Upper lobe of left lung (tissue), 6 donors: ENCODE measurements around the gene MSI2. TPM values are rescaled to one million over a fixed set of nuclear protein-coding genes. Genes with fewer than 3 reads are reported as not detected.

Source experiments
- ATAC-seq, 2 donors: fragments of 200-7000 bp; cut with Tn5 transposase; one replicate each; pipeline ENCODE4 v1.9.1; 2022; ENCODE audit warnings: mild to moderate bottlenecking in 2 of 2, moderate library complexity in 2 of 2; ENCODE audit not compliant: low FRiP score in 2 of 2
- DNase-seq, 2 donors: peaks; one replicate each; pipeline ENCODE4 v3.0.0-alpha.2; 2019 to 2020
- H3K27ac ChIP-seq, 4 donors: fragments of 200-600 bp; sonication (generic); one replicate each; pipeline ENCODE4 v1.5.1; 2016 to 2019
- H3K27me3 ChIP-seq, 4 donors: fragments of 200-600 bp; sonication (generic); one replicate each; pipeline ENCODE4 v1.5.1; 2017 to 2019
- H3K36me3 ChIP-seq, 4 donors: fragments of 200-600 bp; sonication (generic); one replicate each; pipeline ENCODE4 v1.5.1; 2016 to 2019
- H3K4me1 ChIP-seq, 4 donors: fragments of 200-600 bp; sonication (generic); one replicate each; pipeline ENCODE4 v1.5.1; 2018 to 2019
- H3K4me3 ChIP-seq, 4 donors: fragments of 200-600 bp; sonication (generic); one replicate each; pipeline ENCODE4 v1.5.1; 2017 to 2019; ENCODE audit warnings: mild to moderate bottlenecking in 2 of 4, moderate library complexity in 1 of 4
- H3K9me3 ChIP-seq, 4 donors: fragments of 200-600 bp; sonication (generic); one replicate each; pipeline ENCODE4 v1.5.1; 2018 to 2019
- EP300 ChIP-seq, 4 donors: sonication (generic); formaldehyde crosslinking; IDR thresholded peaks; one replicate each; pipeline ENCODE4 v1.5.1; 2017; ENCODE audit warnings: antibody characterized with exemption in 4 of 4, control low read depth in 2 of 4
- POLR2A ChIP-seq, 4 donors: fragments of 450-650 bp; IDR thresholded peaks; one replicate each; pipeline ENCODE4 v1.5.1; 2016 to 2017; ENCODE audit warnings: antibody characterized with exemption in 4 of 4, mild to moderate bottlenecking in 2 of 4
- POLR2AphosphoS5 ChIP-seq, 2 donors: sonication (generic); formaldehyde crosslinking; IDR thresholded peaks; one replicate each; pipeline ENCODE4 v1.5.1; 2017; ENCODE audit warnings: antibody characterized with exemption in 2 of 2
- WGBS, 2 donors: methylation state at CpG; one replicate each; pipeline ENCODE4 v1.1.5; 2017 to 2018; 5-methylcytosine and 5-hydroxymethylcytosine counted together
- total RNA-seq, 6 donors: library from RNA; depleted of rRNA in 4 of 6; stranded (reverse); fragments of >200 nt in 4 of 6; gene quantifications; one replicate each; pipeline versions ENCODE4 v1.1.0 to v1.2.1, GENCODE V29; 2016 to 2021
- TF ChIP-seq, protein P1 (sequence below), 6 experiments: fragments of 450-650 bp in 4 of 6; fragments of 200-600 bp in 2 of 6; sonication (generic) in 2 of 6; IDR thresholded peaks; one replicate each; pipeline ENCODE4 v1.5.1; 2016 to 2019; ENCODE audit warnings: antibody characterized with exemption in 6 of 6
- donor health status: DM: no; HTN: no; CAD: no; lungs with moderate emphysema.
- donor health status: DM: no; HTN: yes; CAD: no; lungs with severe emphysema.

The MSI2 gene
- total RNA-seq, 6 donors from 2014 or later: 20.1 to 44.0 (median 32.2) TPM

DNA sequence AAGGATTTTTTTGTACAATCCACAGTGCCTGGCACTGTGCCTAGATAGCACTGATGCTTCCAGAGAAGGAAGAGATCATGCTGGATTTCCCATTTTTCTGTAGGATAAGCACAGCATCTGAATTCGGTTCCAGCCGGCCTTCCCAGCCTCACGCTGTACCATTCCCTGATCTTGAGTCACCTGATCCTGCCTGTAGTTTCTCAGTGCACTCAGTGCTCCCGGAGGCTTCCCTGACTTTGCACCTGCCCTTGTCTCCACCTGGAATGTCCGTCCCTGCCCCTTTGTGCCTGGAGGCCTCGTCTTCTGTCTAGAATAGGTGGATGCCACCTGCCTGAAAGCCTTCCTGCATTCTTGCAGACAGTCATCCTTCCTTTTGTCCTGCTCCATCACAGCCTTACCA, 308.9 kb downstream of the MSI2 start:
- Histone ChIP-seq H3K27me3 (no peaks in the 10 kb centered on the region), H3K4me1 (no peaks in the 10 kb centered on the region), H3K27ac (no peak overlapping the region), H3K36me3 (no peaks in the 10 kb centered on the region), H3K9me3 (no peaks in the 10 kb centered on the region), H3K4me3 (no peak overlapping the region)
- 96 to 98% methylated on average over 6 of the region's 6 CpGs for WGBS, 2 donors
- TF ChIP-seq POLR2AphosphoS5 (IDR thresholded peaks at IDR 0.05) (no peak), EP300 (IDR thresholded peaks at IDR 0.05) (no peak), POLR2A (IDR thresholded peaks at IDR 0.05) (no peak)
- TF ChIP-seq, protein P1, sequence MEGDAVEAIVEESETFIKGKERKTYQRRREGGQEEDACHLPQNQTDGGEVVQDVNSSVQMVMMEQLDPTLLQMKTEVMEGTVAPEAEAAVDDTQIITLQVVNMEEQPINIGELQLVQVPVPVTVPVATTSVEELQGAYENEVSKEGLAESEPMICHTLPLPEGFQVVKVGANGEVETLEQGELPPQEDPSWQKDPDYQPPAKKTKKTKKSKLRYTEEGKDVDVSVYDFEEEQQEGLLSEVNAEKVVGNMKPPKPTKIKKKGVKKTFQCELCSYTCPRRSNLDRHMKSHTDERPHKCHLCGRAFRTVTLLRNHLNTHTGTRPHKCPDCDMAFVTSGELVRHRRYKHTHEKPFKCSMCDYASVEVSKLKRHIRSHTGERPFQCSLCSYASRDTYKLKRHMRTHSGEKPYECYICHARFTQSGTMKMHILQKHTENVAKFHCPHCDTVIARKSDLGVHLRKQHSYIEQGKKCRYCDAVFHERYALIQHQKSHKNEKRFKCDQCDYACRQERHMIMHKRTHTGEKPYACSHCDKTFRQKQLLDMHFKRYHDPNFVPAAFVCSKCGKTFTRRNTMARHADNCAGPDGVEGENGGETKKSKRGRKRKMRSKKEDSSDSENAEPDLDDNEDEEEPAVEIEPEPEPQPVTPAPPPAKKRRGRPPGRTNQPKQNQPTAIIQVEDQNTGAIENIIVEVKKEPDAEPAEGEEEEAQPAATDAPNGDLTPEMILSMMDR (IDR thresholded peaks at IDR 0.05): no peak
- no peak for DNase-seq
- no peak for ATAC-seq

DNA sequence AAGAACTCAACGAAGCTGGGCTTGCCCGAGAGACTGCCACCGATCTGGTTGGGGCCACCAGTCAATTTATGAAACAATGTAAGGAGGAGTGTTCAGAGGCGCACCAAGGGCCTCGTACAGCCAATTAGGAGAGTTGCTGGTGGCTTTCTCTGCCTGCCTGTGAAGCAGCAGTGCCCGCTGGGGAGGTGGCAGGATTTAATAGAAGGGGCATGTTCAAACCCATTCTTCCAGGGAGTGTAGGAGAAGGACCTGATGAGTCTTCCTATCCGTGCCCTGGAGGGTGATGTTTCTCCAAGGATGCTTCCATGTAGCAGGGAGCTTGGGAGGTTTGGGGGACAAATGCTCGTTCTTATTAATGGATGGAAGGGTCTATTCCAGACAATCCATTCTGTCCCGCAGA, 310.4 kb downstream of the MSI2 start:
- H3K4me1 ChIP-seq: no peaks in the 10 kb centered on the region
- ATAC-seq (no peak), DNase-seq (no peak)
- TF ChIP-seq, protein P1 (IDR thresholded peaks at IDR 0.05): no peak
- no peak for TF ChIP-seq POLR2AphosphoS5 (IDR thresholded peaks at IDR 0.05)
- no peak for TF ChIP-seq POLR2A (IDR thresholded peaks at IDR 0.05)
- TF ChIP-seq EP300 (IDR thresholded peaks at IDR 0.05): no peak
- H3K27ac ChIP-seq: no peak overlapping the region
- no peak overlapping the region for H3K4me3 ChIP-seq
- no peaks in the 10 kb centered on the region for H3K9me3 ChIP-seq
- WGBS, 2 donors: 97 to 99% methylated on average over 9 of the region's 9 CpGs
- H3K36me3 ChIP-seq: no peaks in the 10 kb centered on the region
- no peaks in the 10 kb centered on the region for H3K27me3 ChIP-seq

DNA sequence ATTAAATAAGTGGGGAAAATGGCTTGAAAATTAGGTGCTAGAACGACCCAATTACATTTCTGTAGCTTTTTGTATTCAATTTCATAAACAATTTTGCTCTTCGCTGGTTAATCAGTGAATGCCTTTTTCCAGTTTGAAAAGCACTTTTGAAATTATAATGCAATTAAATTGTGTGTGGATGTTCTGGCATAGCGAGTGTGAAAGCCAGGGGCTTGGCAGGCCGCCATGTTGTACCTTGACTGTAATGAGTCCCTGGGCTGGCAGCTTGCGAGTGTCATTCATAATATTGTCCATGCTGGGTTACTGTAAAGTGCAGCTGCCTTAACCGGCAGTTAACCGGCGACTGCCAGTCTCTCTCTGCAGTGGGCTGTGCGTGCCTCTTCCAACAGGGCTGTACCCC, 310.9 kb downstream of the MSI2 start:
- Histone ChIP-seq H3K4me3 (no peak overlapping the region), H3K4me1 (no peaks in the 10 kb centered on the region), H3K36me3 (no peaks in the 10 kb centered on the region), H3K9me3 (no peaks in the 10 kb centered on the region), H3K27me3 (no peaks in the 10 kb centered on the region), H3K27ac (no peak overlapping the region)
- TF ChIP-seq, protein P1 (IDR thresholded peaks at IDR 0.05): no peak
- TF ChIP-seq EP300 (IDR thresholded peaks at IDR 0.05) (no peak), POLR2A (IDR thresholded peaks at IDR 0.05) (no peak), POLR2AphosphoS5 (IDR thresholded peaks at IDR 0.05) (no peak)
- DNase-seq (no peak), ATAC-seq (no peak)
- WGBS, 2 donors: 96 to 97% methylated on average over 9 of the region's 9 CpGs

DNA sequence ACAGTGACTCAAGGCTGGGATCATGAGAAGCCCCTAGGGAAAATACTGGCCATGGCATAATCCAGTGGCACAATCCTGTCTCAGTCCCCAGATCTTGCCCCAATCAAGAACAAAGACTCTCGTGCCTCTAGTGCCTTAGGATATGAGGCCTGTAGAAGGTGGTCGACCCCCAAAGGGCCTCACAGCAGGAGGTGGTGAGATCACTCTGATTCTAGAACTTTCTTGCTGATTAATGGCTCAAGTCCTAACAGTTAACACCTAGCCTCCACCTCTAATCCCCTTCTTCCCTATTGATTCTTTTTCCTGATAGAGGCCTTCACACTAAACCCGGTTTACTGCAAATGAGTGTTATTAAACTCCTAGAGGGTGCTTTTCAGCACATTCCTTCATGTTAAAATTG, 312.0 kb downstream of the MSI2 start:
- WGBS, 2 donors: 84 to 87% methylated on average over 3 of the region's 3 CpGs
- Histone ChIP-seq H3K27me3 (no peaks in the 10 kb centered on the region), H3K36me3 (no peaks in the 10 kb centered on the region), H3K27ac (no peak overlapping the region), H3K9me3 (no peaks in the 10 kb centered on the region), H3K4me1 (no peaks in the 10 kb centered on the region), H3K4me3 (no peak overlapping the region)
- ATAC-seq (no peak), DNase-seq (no peak)
- TF ChIP-seq POLR2AphosphoS5 (IDR thresholded peaks at IDR 0.05): no peak
- TF ChIP-seq POLR2A (IDR thresholded peaks at IDR 0.05): no peak
- no peak for TF ChIP-seq EP300 (IDR thresholded peaks at IDR 0.05)

DNA sequence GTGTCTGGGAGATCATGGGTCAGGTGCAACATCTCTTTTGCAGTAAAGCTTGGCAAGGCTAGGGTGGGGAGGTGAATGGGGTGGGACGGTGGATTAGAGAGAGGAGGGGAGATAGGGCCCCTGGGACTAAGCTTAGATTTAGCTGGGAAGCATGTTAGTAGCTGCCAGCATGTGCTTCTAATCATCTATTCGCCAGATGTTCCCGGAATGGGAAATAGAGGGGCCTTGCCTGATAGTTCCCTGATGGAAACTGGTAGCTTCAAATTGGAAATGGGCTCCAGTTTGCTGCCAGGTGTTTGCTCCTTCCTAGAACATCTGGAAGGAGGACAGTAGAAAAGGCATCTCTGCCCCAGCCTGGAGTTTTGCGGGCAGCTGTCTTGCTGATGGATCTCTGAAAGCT, 312.7 kb downstream of the MSI2 start:
- ATAC-seq: no peak
- no peaks in the 10 kb centered on the region for H3K27me3 ChIP-seq

DNA sequence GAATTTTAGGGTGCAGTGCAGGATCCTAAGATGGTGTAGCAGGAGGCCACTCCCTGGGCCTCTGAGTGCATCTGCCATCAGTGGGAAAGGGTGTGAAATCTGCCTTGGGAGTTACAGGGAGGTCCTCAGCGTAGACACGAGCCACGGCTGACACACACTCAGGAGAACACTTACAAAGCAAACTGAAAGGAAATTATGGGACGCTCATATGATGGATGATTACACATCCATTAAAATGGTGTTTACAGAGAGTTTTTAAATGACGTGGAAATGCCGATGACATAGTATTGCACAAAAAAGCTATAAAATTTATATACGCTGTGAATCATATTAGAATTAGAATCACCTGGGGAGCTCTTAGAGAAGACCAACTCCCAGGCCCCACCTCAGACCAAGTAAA, 313.5 kb downstream of the MSI2 start:
- 96 to 98% methylated on average over 7 of the region's 7 CpGs for WGBS, 2 donors
- no peaks in the 10 kb centered on the region for H3K9me3 ChIP-seq
- H3K4me1 ChIP-seq: no peaks in the 10 kb centered on the region
- no peak for DNase-seq
- H3K27me3 ChIP-seq: no peaks in the 10 kb centered on the region
- ATAC-seq: no peak
- no peak overlapping the region for H3K4me3 ChIP-seq
- no peak overlapping the region for H3K27ac ChIP-seq
- no peaks in the 10 kb centered on the region for H3K36me3 ChIP-seq
- TF ChIP-seq POLR2AphosphoS5 (IDR thresholded peaks at IDR 0.05): no peak
- TF ChIP-seq EP300 (IDR thresholded peaks at IDR 0.05): no peak
- TF ChIP-seq POLR2A (IDR thresholded peaks at IDR 0.05): no peak
- TF ChIP-seq, protein P1 (IDR thresholded peaks at IDR 0.05): no peak

More for the DNA sequence above, 312.7 kb downstream of the MSI2 start:
- Histone ChIP-seq H3K4me3 (no peak overlapping the region), H3K36me3 (no peaks in the 10 kb centered on the region), H3K27ac (no peak overlapping the region), H3K9me3 (no peaks in the 10 kb centered on the region), H3K4me1 (no peaks in the 10 kb centered on the region)
- DNase-seq: no peak
- TF ChIP-seq POLR2A (IDR thresholded peaks at IDR 0.05) (no peak), POLR2AphosphoS5 (IDR thresholded peaks at IDR 0.05) (no peak)
- WGBS, 2 donors: 95 to 97% methylated on average over 4 of the region's 4 CpGs
